Measurements from ENCODE around the gene KDM4B. TPM values are rescaled to one million over a fixed set of nuclear protein-coding genes. Genes with fewer than 3 reads are reported as not detected.

KDM4B gene
- total and polyA plus RNA-seq, 12 donors = 12.4 to 35.8 (median 30.3) TPM

DNA sequence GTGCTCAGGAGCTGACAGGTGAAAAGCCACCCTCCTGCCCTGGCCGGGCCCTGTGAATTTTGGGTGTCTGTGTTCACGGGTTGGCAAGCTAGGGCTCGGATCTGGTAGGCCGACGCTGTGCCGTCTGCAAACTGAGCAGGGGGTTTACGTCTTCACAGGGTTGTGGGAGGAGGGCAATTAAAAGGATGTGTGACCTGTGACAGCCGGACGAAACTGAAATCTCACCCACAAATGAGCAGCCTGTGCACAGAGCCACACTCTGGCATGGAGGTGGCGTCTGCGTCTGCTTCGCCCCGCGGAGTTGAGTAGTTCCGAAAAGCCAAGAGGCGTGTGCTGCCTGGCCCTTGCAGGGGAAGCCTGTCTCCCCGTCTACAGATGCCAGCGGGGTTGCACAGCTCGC lies 117.3 kb downstream of the KDM4B start:
- ATAC-seq = no peak
- intact Hi-C loops (cut with DNase I) = no loop called here
- H3K9me3 ChIP-seq = no peaks in the 10 kb centered on the region
- peaks cover 0 to 81% (median 26%) of the 10 kb centered on the region in 9 donors for H3K36me3 ChIP-seq
- no peaks in the 10 kb centered on the region for H3K27me3 ChIP-seq
- TF ChIP-seq, protein P1, sequence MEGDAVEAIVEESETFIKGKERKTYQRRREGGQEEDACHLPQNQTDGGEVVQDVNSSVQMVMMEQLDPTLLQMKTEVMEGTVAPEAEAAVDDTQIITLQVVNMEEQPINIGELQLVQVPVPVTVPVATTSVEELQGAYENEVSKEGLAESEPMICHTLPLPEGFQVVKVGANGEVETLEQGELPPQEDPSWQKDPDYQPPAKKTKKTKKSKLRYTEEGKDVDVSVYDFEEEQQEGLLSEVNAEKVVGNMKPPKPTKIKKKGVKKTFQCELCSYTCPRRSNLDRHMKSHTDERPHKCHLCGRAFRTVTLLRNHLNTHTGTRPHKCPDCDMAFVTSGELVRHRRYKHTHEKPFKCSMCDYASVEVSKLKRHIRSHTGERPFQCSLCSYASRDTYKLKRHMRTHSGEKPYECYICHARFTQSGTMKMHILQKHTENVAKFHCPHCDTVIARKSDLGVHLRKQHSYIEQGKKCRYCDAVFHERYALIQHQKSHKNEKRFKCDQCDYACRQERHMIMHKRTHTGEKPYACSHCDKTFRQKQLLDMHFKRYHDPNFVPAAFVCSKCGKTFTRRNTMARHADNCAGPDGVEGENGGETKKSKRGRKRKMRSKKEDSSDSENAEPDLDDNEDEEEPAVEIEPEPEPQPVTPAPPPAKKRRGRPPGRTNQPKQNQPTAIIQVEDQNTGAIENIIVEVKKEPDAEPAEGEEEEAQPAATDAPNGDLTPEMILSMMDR (IDR thresholded peaks at IDR 0.05) = no peak
- DNase-seq = no peak
- peaks cover 7 to 23% (median 15%) of the 10 kb centered on the region in 9 donors for H3K4me1 ChIP-seq
- no peak overlapping the region for H3K4me3 ChIP-seq
- 95% methylated on average over 19 of the region's 19 CpGs for WGBS, 2 donors
- no peak overlapping the region for H3K27ac ChIP-seq

DNA sequence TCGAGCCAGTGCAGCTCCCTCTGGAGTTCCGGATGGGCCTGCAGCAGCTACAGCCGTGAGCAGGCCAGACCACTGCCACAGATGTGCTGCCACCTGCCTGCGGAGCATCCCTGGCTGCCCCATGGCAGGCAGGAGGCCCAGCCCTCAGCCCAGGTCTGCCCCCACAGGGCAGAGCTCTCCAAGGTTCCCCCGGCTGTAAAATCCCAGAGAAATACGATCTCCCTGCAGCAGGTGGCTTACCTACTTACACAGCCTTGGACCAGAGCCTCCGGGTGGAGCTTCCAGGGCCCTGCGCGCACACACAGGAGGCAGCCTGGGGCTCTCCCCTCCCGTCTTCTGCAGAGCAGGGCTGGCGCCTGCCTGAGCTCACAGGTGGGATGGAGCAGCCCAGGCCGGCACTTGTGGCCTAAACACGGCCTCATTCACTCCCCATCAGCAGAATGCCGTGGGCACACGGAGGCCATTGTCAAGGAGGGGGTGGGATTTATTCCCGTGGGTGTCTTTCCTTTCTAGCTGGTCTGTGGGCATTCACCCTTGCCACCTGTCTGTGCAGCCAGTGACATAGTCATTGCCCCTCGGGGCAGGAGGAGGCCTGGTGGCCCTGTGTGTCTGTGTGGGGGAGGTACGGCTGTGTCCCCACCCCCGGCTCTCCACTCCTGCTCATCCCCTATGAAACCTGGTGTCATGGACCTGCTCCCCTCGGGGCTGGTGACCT lies 118.0 kb downstream of the KDM4B start:
- no peak for ATAC-seq
- TF ChIP-seq, protein P1 (IDR thresholded peaks at IDR 0.05) = no peak
- DNase-seq = no peak
- WGBS, 2 donors = 91 to 92% methylated on average over 20 of the region's 20 CpGs
- peaks cover 0 to 75% (median 25%) of the 10 kb centered on the region in 9 donors for H3K36me3 ChIP-seq
- no peaks in the 10 kb centered on the region for H3K9me3 ChIP-seq
- no peaks in the 10 kb centered on the region for H3K27me3 ChIP-seq
- intact Hi-C loops (cut with DNase I) = no loop called here
- H3K4me1 ChIP-seq = peaks cover 14 to 30% (median 21%) of the 10 kb centered on the region in 9 donors
- no peak overlapping the region for H3K27ac ChIP-seq
- H3K4me3 ChIP-seq = no peak overlapping the region

GRCh38 chr19:5089283-5089682 lies 120.4 kb downstream of the KDM4B start:
- intact Hi-C loops (cut with DNase I) = no loop called here
- no peak for ATAC-seq
- WGBS, 2 donors = 93 to 99% methylated on average over 8 of the region's 8 CpGs

DNA sequence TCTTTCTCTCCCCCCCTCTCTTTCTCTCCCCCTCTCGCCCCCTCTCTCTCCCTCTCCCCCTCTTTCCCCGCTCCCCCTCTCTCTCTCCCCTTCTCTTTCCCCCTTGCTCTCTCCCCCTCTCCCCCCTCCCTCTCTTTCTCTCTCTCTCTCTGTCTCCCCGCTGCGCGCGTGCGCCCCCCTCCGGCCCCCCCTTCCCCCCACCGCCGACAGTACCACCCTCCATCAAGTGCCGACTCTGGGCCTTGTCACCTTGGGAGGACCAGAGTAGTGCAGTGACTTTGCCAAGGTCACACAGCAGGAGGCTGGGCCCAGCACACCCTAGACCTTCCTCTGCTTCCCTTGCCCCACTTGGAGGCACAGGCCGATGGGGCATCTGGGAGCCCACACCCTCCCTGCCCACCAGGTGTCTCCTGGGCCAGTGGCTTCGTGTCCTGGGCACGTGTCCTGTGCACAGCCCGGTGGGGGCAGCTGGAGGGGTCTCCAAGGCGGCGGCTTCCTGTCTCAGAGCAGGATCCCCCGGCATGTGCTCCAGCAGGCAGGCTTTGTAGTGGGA lies 121.6 kb downstream of the KDM4B start:
- WGBS, 2 donors = 58 to 70% methylated on average over 14 to 18 of the region's 18 CpGs
- TF ChIP-seq, protein P1 (IDR thresholded peaks at IDR 0.05) = no peak
- intact Hi-C loops (cut with DNase I) = loop anchor here in 1 of 10 donors (5.0 kb wide), 1 partner anchor 37 kb away; no protein-coding TSS in a partner anchor
- H3K27me3 ChIP-seq = no peaks in the 10 kb centered on the region
- no peak for DNase-seq
- ATAC-seq = peak in 1 of 8 donors; percentile 1
- peak overlapping the region in 8 of 10 donors; percentile 6 to 85 (median 60) for H3K27ac ChIP-seq
- H3K4me3 ChIP-seq = no peak overlapping the region
- peaks cover 0 to 47% (median 16%) of the 10 kb centered on the region in 9 donors for H3K36me3 ChIP-seq
- peaks cover 29 to 39% (median 35%) of the 10 kb centered on the region in 9 donors for H3K4me1 ChIP-seq
- no peaks in the 10 kb centered on the region for H3K9me3 ChIP-seq

More at GRCh38 chr19:5089283-5089682, 120.4 kb downstream of the KDM4B start:
- Histone ChIP-seq H3K27me3 (no peaks in the 10 kb centered on the region), H3K4me3 (no peak overlapping the region), H3K36me3 (peaks cover 0 to 58% (median 18%) of the 10 kb centered on the region in 9 donors), H3K9me3 (no peaks in the 10 kb centered on the region), H3K4me1 (peaks cover 29 to 39% (median 35%) of the 10 kb centered on the region in 9 donors), H3K27ac (no peak overlapping the region)
- no peak for DNase-seq
- TF ChIP-seq, protein P1 (IDR thresholded peaks at IDR 0.05) = no peak

Measured in heart right ventricle (tissue), 16 donors.